AG04449 (cell line): ENCODE data around the gene AMTN.
A peak's percentile ranks its signal among the peaks of the same experiment; 100 is the strongest.

Experiments
- CTCF ChIA-PET: fragments of 350-600 bp; formaldehyde crosslinking; extraction: SDS; loops from one replicate; lab custom pipeline; 2021; ENCODE audit warnings: antibody characterized with exemption; lab: Yijun Ruan, JAX
- POLR2A ChIA-PET: fragments of 400-600, 350-600 bp; formaldehyde crosslinking; extraction: SDS; loops from one replicate; lab custom pipeline; 2020; ENCODE audit warnings: antibody characterized with exemption, inconsistent platforms; lab: Yijun Ruan, JAX
- DNase-seq: peaks from one replicate; pipeline ENCODE4 v3.0.0-alpha.2; 2010; ENCODE audit warnings: low read depth, low spot score
- H3K4me3 ChIP-seq: 2 replicates; pipeline ENCODE4 v1.5.1; 2011; ENCODE audit warnings: low read depth, mild to moderate bottlenecking, control low read depth, low read length
- CTCF ChIP-seq: IDR thresholded peaks from one replicate; pipeline ENCODE4 v1.5.1; 2011; ENCODE audit warnings: mild to moderate bottlenecking, moderate library complexity, low read length, control low read depth, inconsistent platforms; ENCODE audit not compliant: insufficient read depth; ENCODE audit errors: missing control alignments

AMTN gene

GRCh38 chr4:70505151-70505748 is 13.1 kb upstream of the AMTN start:
- no peak overlapping the region for H3K4me3 ChIP-seq
- no peak for DNase-seq
- TF ChIP-seq CTCF: peak; percentile 89
- POLR2A ChIA-PET: no interaction called here
- CTCF ChIA-PET: interaction anchor here (0.8 to 3.0 kb wide), 11 partner anchors 9 to 609 kb away, joined by 3 to 10 read pairs (median 4); no protein-coding TSS in a partner anchor

GRCh38 chr4:70508801-70509200 is 9.6 kb upstream of the AMTN start:
- DNase-seq: no peak
- ChIA-PET CTCF (no interaction called here), POLR2A (no interaction called here)
- no peak overlapping the region for H3K4me3 ChIP-seq
- TF ChIP-seq CTCF: no peak

GRCh38 chr4:70511365-70511764 is 7.0 kb upstream of the AMTN start:
- no peak overlapping the region for H3K4me3 ChIP-seq
- no peak for DNase-seq
- CTCF ChIA-PET: no interaction called here
- TF ChIP-seq CTCF: no peak
- POLR2A ChIA-PET: no interaction called here

GRCh38 chr4:70515367-70516250 is 2.8 kb upstream of the AMTN start:
- ChIA-PET POLR2A (no interaction called here), CTCF (interaction anchor here (1.2 kb wide), 1 partner anchor 11 kb away, joined by 3 read pairs; no protein-coding TSS in a partner anchor)
- no peak for DNase-seq
- no peak for TF ChIP-seq CTCF
- no peak overlapping the region for H3K4me3 ChIP-seq

GRCh38 chr4:70518716-70519115 is 347 bp downstream of the AMTN start:
- POLR2A ChIA-PET: no interaction called here
- CTCF ChIA-PET: no interaction called here
- H3K4me3 ChIP-seq: no peak overlapping the region
- no peak for DNase-seq
- no peak for TF ChIP-seq CTCF

GRCh38 chr4:70522626-70523025 is 4.3 kb downstream of the AMTN start:
- H3K4me3 ChIP-seq: no peak overlapping the region
- DNase-seq: no peak
- POLR2A ChIA-PET: no interaction called here
- TF ChIP-seq CTCF: no peak
- CTCF ChIA-PET: interaction anchor here (3.1 kb wide), 1 partner anchor 17 kb away, joined by 10 read pairs; no protein-coding TSS in a partner anchor
